DND-41 (cell line): ENCODE measurements around the gene SAMMSON.

Source experiments
- ATAC-seq: fragments of 200-7000 bp; cut with Tn5 transposase; 3 replicates; pipeline ENCODE4 v1.9.1; 2021; ENCODE audit warnings: low read depth; ENCODE audit not compliant: insufficient read depth
- DNase-seq: peaks from one replicate; pipeline ENCODE4 v3.0.0-alpha.2; 2020
- H2AFZ ChIP-seq: 2 replicates; pipeline ENCODE4 v1.6.0; 2012; ENCODE audit warnings: low read depth, low read length
- H3K27ac ChIP-seq: 2 replicates; pipeline ENCODE4 v1.5.1; 2012; ENCODE audit warnings: low read length, inconsistent platforms
- H3K27me3 ChIP-seq: fragments of 200-600 bp; sonication (generic); 2 replicates; pipeline ENCODE4 v1.6.0; 2012; ENCODE audit warnings: low read length, mild to moderate bottlenecking, inconsistent platforms; ENCODE audit not compliant: insufficient read depth, poor library complexity
- H3K36me3 ChIP-seq: 2 replicates; pipeline ENCODE4 v1.5.1; 2012; ENCODE audit warnings: low read length, inconsistent platforms; ENCODE audit not compliant: insufficient read depth
- H3K4me1 ChIP-seq: 2 replicates; pipeline ENCODE4 v1.5.1; 2012; ENCODE audit warnings: mild to moderate bottlenecking, low read length; ENCODE audit not compliant: insufficient read depth
- H3K4me2 ChIP-seq: 2 replicates; pipeline ENCODE4 v1.6.0; 2012; ENCODE audit warnings: mild to moderate bottlenecking, moderate library complexity, low read length, inconsistent platforms; ENCODE audit not compliant: insufficient read depth
- H3K4me3 ChIP-seq, 2 experiments: fragments of 200-600 bp in 1 of 2; shearing (Covaris generic) in 1 of 2; 2 replicates each; pipeline ENCODE4 v1.5.1; 2012 to 2016; ENCODE audit warnings: inconsistent platforms in 2 of 2, low read length in 2 of 2, mild to moderate bottlenecking in 2 of 2, low read depth in 1 of 2, moderate library complexity in 1 of 2
- H3K79me2 ChIP-seq: 2 replicates; pipeline ENCODE4 v1.6.0; 2012; ENCODE audit warnings: low read length, inconsistent platforms; ENCODE audit not compliant: insufficient read depth
- H3K9ac ChIP-seq: 2 replicates; pipeline ENCODE4 v1.6.0; 2012; ENCODE audit warnings: low read depth, mild to moderate bottlenecking, inconsistent platforms, low read length, moderate library complexity
- H3K9me3 ChIP-seq: 2 replicates; pipeline ENCODE4 v1.5.1; 2012; ENCODE audit warnings: low read length, moderate library complexity, mild to moderate bottlenecking, inconsistent platforms; ENCODE audit not compliant: insufficient read depth, severe bottlenecking
- H4K20me1 ChIP-seq: 2 replicates; pipeline ENCODE4 v1.6.0; 2012; ENCODE audit warnings: low read length; ENCODE audit not compliant: insufficient read depth
- CTCF ChIP-seq: IDR thresholded peaks from 2 replicates; pipeline ENCODE4 v1.5.1; 2012; ENCODE audit warnings: borderline replicate concordance, low read length, moderate library complexity, mild to moderate bottlenecking; ENCODE audit not compliant: poor library complexity, severe bottlenecking; ENCODE audit errors: extremely low read depth
- EZH2 ChIP-seq: IDR thresholded peaks from 3 replicates; pipeline ENCODE4 v1.6.1; 2012; ENCODE audit warnings: borderline replicate concordance, low read depth, mild to moderate bottlenecking, moderate library complexity, low read length, inconsistent platforms; ENCODE audit not compliant: severe bottlenecking

Gene SAMMSON

GRCh38 chr3:70010346-70010745 is 10.8 kb downstream of the SAMMSON start:
- no peak overlapping the region for H3K4me3 ChIP-seq
- no peak for DNase-seq

GRCh38 chr3:70011582-70011981 is 12.0 kb downstream of the SAMMSON start:
- no peak for TF ChIP-seq EZH2
- no peak for TF ChIP-seq CTCF
- ATAC-seq (no peak), DNase-seq (no peak)
- Histone ChIP-seq H3K79me2 (no peaks in the 10 kb centered on the region), H3K9me3 (no peaks in the 10 kb centered on the region), H3K4me3 (no peak overlapping the region), H4K20me1 (no peaks in the 10 kb centered on the region), H3K4me2 (no peak overlapping the region), H3K9ac (no peak overlapping the region), H3K27me3 (no peaks in the 10 kb centered on the region), H2AFZ (no peak overlapping the region), H3K4me1 (no peaks in the 10 kb centered on the region), H3K27ac (no peak overlapping the region), H3K36me3 (no peaks in the 10 kb centered on the region)

More at GRCh38 chr3:70010346-70010745, 10.8 kb downstream of the SAMMSON start:
- H3K27ac ChIP-seq, result no peak overlapping the region
- H3K36me3 ChIP-seq, result no peaks in the 10 kb centered on the region
- no peaks in the 10 kb centered on the region for H3K9me3 ChIP-seq
- H3K27me3 ChIP-seq, result no peaks in the 10 kb centered on the region
- H4K20me1 ChIP-seq, result no peaks in the 10 kb centered on the region
- no peaks in the 10 kb centered on the region for H3K79me2 ChIP-seq
- no peaks in the 10 kb centered on the region for H3K4me1 ChIP-seq
- no peak overlapping the region for H3K9ac ChIP-seq
- TF ChIP-seq CTCF (no peak), EZH2 (no peak)
- ATAC-seq, result no peak
- H3K4me2 ChIP-seq, result no peak overlapping the region
- H2AFZ ChIP-seq, result no peak overlapping the region

- Histone ChIP-seq H3K4me1 (no peaks in the 10 kb centered on the region), H3K9me3 (no peaks in the 10 kb centered on the region), H3K36me3 (no peaks in the 10 kb centered on the region), H3K79me2 (no peaks in the 10 kb centered on the region), H3K27me3 (no peaks in the 10 kb centered on the region), H4K20me1 (no peaks in the 10 kb centered on the region), H2AFZ (no peak overlapping the region), H3K9ac (no peak overlapping the region), H3K4me3 (no peak overlapping the region), H3K4me2 (no peak overlapping the region), H3K27ac (no peak overlapping the region)
- ATAC-seq (no peak), DNase-seq (no peak)
- TF ChIP-seq EZH2 (no peak), CTCF (no peak)
Measured at GRCh38 chr3:70020906-70021660, 21.6 kb downstream of the SAMMSON start.
